ENCODE data around the gene RASA4. TPM values are rescaled to one million over a fixed set of nuclear protein-coding genes. Genes with fewer than 3 reads are reported as not detected.
"Not testable (repeated sequence)": the region's sequence is repeated elsewhere in the genome, so short reads cannot be mapped to it uniquely, and the experiment has no call there.

The RASA4 gene
- total and polyA plus RNA-seq, 2 donors (not counting 1 experiment from before 2014, with no cell fraction given) = 32.0 to 49.3 TPM

GRCh38 chr7:102613575-102614345 lies 2.8 kb downstream of the RASA4 start:
- intact Hi-C loops (cut with micrococcal nuclease); H3K27ac ChIP-seq (ENCODE audit: low read length in 2 of 2): not testable (repeated sequence)

GRCh38 chr7:102611675-102612325 lies 4.8 kb downstream of the RASA4 start:
- H3K27me3 Mint-ChIP-seq; ATAC-seq (ENCODE audit: low read depth); H3K4me2 ChIP-seq (replicated peaks; ENCODE audit: low read depth, low read length, poor library complexity, severe bottlenecking); H3K9ac ChIP-seq (ENCODE audit: low read length); H3K9me3 ChIP-seq (ENCODE audit: control extremely low read depth in 1 of 3, control insufficient read depth in 2 of 3, insufficient read depth in 1 of 3, low read length in 2 of 3); intact Hi-C loops (cut with micrococcal nuclease); POLR2A ChIA-PET; H3K79me2 ChIP-seq (ENCODE audit: control insufficient read depth, insufficient read depth, low read length); H3K9me3 Mint-ChIP-seq (ENCODE audit: insufficient read depth); H3K4me1 Mint-ChIP-seq; H4K20me1 ChIP-seq (ENCODE audit: control insufficient read depth, insufficient read depth, low read length, poor library complexity, severe bottlenecking); CTCF ChIA-PET; H3K4me3 ChIP-seq (ENCODE audit: control extremely low read depth in 1 of 5, extremely low read depth in 1 of 5, insufficient read depth in 1 of 5, low read depth in 2 of 5, low read length in 4 of 5); H3K36me3 ChIP-seq (replicated peaks in 1 of 2; ENCODE audit: control extremely low read depth in 1 of 2, control insufficient read depth in 1 of 2, extremely low read depth in 1 of 2, insufficient read depth in 2 of 2, low read length in 1 of 2); H2AFZ ChIP-seq (ENCODE audit: insufficient read depth, low read depth, low read length, poor library complexity, severe bottlenecking); H3K27me3 ChIP-seq (replicated peaks in 1 of 4; ENCODE audit: control extremely low read depth in 1 of 4, control insufficient read depth in 3 of 4, insufficient read depth in 4 of 4, low read length in 3 of 4); H3K27ac ChIP-seq (ENCODE audit: low read length in 2 of 2); H3K27ac Mint-ChIP-seq: not testable (repeated sequence)
- DNase-seq = peak; percentile 27
- H3K4me3 Mint-ChIP-seq = peak overlapping the region; percentile 37
- peaks cover 0 to 11% of the 10 kb centered on the region in 2 donors for H3K4me1 ChIP-seq (ENCODE audit: control insufficient read depth in 2 of 2, insufficient read depth in 2 of 2, low read length in 2 of 2)
- WGBS (ENCODE audit: insufficient coverage) = 59% methylated on average over 4 of the region's 10 CpGs

More at GRCh38 chr7:102613575-102614345, 2.8 kb downstream of the RASA4 start:
- H4K20me1 ChIP-seq (ENCODE audit: control insufficient read depth, insufficient read depth, low read length, poor library complexity, severe bottlenecking); H3K4me1 Mint-ChIP-seq; H3K4me2 ChIP-seq (replicated peaks; ENCODE audit: low read depth, low read length, poor library complexity, severe bottlenecking); H3K9me3 ChIP-seq (ENCODE audit: control extremely low read depth in 1 of 3, control insufficient read depth in 2 of 3, insufficient read depth in 1 of 3, low read length in 2 of 3); H3K27me3 ChIP-seq (replicated peaks in 1 of 4; ENCODE audit: control extremely low read depth in 1 of 4, control insufficient read depth in 3 of 4, insufficient read depth in 4 of 4, low read length in 3 of 4); CTCF ChIA-PET; H3K4me3 ChIP-seq (ENCODE audit: control extremely low read depth in 1 of 5, extremely low read depth in 1 of 5, insufficient read depth in 1 of 5, low read depth in 2 of 5, low read length in 4 of 5); H3K9ac ChIP-seq (ENCODE audit: low read length); H3K36me3 ChIP-seq (replicated peaks in 1 of 2; ENCODE audit: control extremely low read depth in 1 of 2, control insufficient read depth in 1 of 2, extremely low read depth in 1 of 2, insufficient read depth in 2 of 2, low read length in 1 of 2); H2AFZ ChIP-seq (ENCODE audit: insufficient read depth, low read depth, low read length, poor library complexity, severe bottlenecking); H3K27ac Mint-ChIP-seq; DNase-seq; H3K27me3 Mint-ChIP-seq; POLR2A ChIA-PET; H3K9me3 Mint-ChIP-seq (ENCODE audit: insufficient read depth); H3K79me2 ChIP-seq (ENCODE audit: control insufficient read depth, insufficient read depth, low read length); H3K4me3 Mint-ChIP-seq: not testable (repeated sequence)
- no CpG with 5 or more reads among the region's 15 CpGs for WGBS (ENCODE audit: insufficient coverage)
- peaks cover 0 to 14% of the 10 kb centered on the region in 2 donors for H3K4me1 ChIP-seq (ENCODE audit: control insufficient read depth in 2 of 2, insufficient read depth in 2 of 2, low read length in 2 of 2)
- peak; percentile 16 for ATAC-seq (ENCODE audit: low read depth)

GRCh38 chr7:102611013-102611674 lies 5.4 kb downstream of the RASA4 start:
- peak; percentile 70 for ATAC-seq (ENCODE audit: low read depth)
- POLR2A ChIA-PET; CTCF ChIA-PET; H3K4me2 ChIP-seq (replicated peaks; ENCODE audit: low read depth, low read length, poor library complexity, severe bottlenecking); H3K27me3 ChIP-seq (replicated peaks in 1 of 4; ENCODE audit: control extremely low read depth in 1 of 4, control insufficient read depth in 3 of 4, insufficient read depth in 4 of 4, low read length in 3 of 4); intact Hi-C loops (cut with micrococcal nuclease); H3K27me3 Mint-ChIP-seq; H4K20me1 ChIP-seq (ENCODE audit: control insufficient read depth, insufficient read depth, low read length, poor library complexity, severe bottlenecking); H3K36me3 ChIP-seq (replicated peaks in 1 of 2; ENCODE audit: control extremely low read depth in 1 of 2, control insufficient read depth in 1 of 2, extremely low read depth in 1 of 2, insufficient read depth in 2 of 2, low read length in 1 of 2); H3K27ac Mint-ChIP-seq; H2AFZ ChIP-seq (ENCODE audit: insufficient read depth, low read depth, low read length, poor library complexity, severe bottlenecking); H3K27ac ChIP-seq (ENCODE audit: low read length in 2 of 2); H3K79me2 ChIP-seq (ENCODE audit: control insufficient read depth, insufficient read depth, low read length); H3K4me1 Mint-ChIP-seq; H3K4me3 Mint-ChIP-seq; H3K9me3 Mint-ChIP-seq (ENCODE audit: insufficient read depth); H3K4me3 ChIP-seq (ENCODE audit: control extremely low read depth in 1 of 5, extremely low read depth in 1 of 5, insufficient read depth in 1 of 5, low read depth in 2 of 5, low read length in 4 of 5); DNase-seq; H3K9me3 ChIP-seq (ENCODE audit: control extremely low read depth in 1 of 3, control insufficient read depth in 2 of 3, insufficient read depth in 1 of 3, low read length in 2 of 3); H3K9ac ChIP-seq (ENCODE audit: low read length): not testable (repeated sequence)
- peaks cover 0 to 11% of the 10 kb centered on the region in 2 donors for H3K4me1 ChIP-seq (ENCODE audit: control insufficient read depth in 2 of 2, insufficient read depth in 2 of 2, low read length in 2 of 2)
- WGBS (ENCODE audit: insufficient coverage) = no CpG with 5 or more reads among the region's 30 CpGs

All from B cell (primary cell).